PFSK-1 (cell line): ENCODE results near the gene AMDHD1.

Source experiments
- POLR2AphosphoS5 ChIP-seq: IDR thresholded peaks from 2 replicates; pipeline ENCODE4 v1.6.1; 2012; ENCODE audit warnings: low read depth, mild to moderate bottlenecking, control low read depth, low read length, moderate library complexity
- REST ChIP-seq, 2 experiments: IDR thresholded peaks; 2 replicates each; pipeline versions ENCODE4 v1.6.1 to v1.8.0; 2011 to 2012; ENCODE audit warnings: low read depth in 2 of 2, low read length in 2 of 2, control low read depth in 1 of 2, inconsistent platforms in 1 of 2, mild to moderate bottlenecking in 1 of 2, moderate library complexity in 1 of 2; ENCODE audit not compliant: insufficient read depth in 1 of 2
- SIN3A ChIP-seq: IDR thresholded peaks from 2 replicates; pipeline ENCODE4 v1.6.1; 2012; ENCODE audit warnings: mild to moderate bottlenecking, low read length, moderate library complexity, borderline replicate concordance; ENCODE audit not compliant: insufficient read depth
- TAF1 ChIP-seq: IDR thresholded peaks from 2 replicates; pipeline ENCODE4 v1.6.1; 2012; ENCODE audit warnings: low read length, control low read depth, borderline replicate concordance; ENCODE audit not compliant: insufficient read depth

GRCh38 chr12:95956557-95957145 is 13.5 kb downstream of the AMDHD1 start:
- TF ChIP-seq POLR2AphosphoS5: no peak
- no peak for TF ChIP-seq REST (IDR thresholded peaks at IDR 0.05; ENCODE audit: insufficient read depth in 1 of 2, low read depth in 2 of 2, low read length in 2 of 2)
- TF ChIP-seq TAF1: no peak
- TF ChIP-seq SIN3A: no peak
